ENCODE data around the gene PLA2G4E. TPM values are rescaled to one million over a fixed set of nuclear protein-coding genes. Genes with fewer than 3 reads are reported as not detected.

PLA2G4E gene
- polyA plus RNA-seq, 1 donor (not counting 4 experiments of a cell fraction or from before 2014, with no cell fraction given): 3.5 TPM

DNA sequence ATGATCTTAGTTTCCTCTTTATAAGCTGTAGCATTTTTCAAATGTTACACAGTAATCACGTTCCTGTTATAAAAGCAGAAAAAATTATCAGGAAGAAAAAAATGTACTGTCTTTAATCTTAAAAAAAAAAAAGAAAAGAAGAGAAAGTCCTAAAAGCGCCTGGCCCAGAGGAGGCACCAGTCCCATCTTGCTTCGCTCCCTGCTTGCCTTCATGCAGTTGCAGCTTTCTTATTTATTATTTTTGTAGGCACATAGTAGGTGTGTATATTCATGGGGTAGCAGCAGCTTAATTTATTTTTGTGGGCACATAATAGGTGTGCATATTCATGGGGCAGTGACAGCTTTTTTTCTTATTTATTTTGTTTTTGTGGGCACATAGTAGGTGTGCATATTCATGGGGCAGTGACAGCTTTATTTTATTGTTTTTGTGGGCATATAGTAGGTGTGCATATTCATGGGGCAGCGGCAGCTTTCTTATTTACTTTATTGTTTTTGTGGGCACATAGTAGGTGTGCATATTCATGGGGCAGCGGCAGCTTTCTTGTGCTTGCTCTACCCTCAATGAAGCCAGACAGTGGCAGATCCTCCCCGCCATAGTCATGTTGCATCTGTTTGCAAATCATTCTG is 43.0 kb downstream of the PLA2G4E start:
- H3K36me3 ChIP-seq (ENCODE audit: control insufficient read depth in 2 of 2, extremely low read depth in 1 of 2, insufficient read depth in 2 of 2, low read length in 2 of 2): no peaks in the 10 kb centered on the region
- no peaks in the 10 kb centered on the region for H3K27me3 ChIP-seq (ENCODE audit: control insufficient read depth, extremely low read depth, insufficient read depth, low read length)
- H3K27ac ChIP-seq (ENCODE audit: control insufficient read depth, insufficient read depth, low read length): no peak overlapping the region
- H3K79me2 ChIP-seq (ENCODE audit: control insufficient read depth, insufficient read depth, low read length): no peaks in the 10 kb centered on the region
- no peak overlapping the region for H3K9ac ChIP-seq (ENCODE audit: control insufficient read depth, extremely low read depth, insufficient read depth, low read length)
- FAIRE-seq (no peak), DNase-seq (ENCODE audit: low read depth, low spot score) (no peak)
- H3K4me2 ChIP-seq (ENCODE audit: control insufficient read depth, extremely low read depth, insufficient read depth, low read depth, low read length): no peak overlapping the region
- H2AFZ ChIP-seq (ENCODE audit: control insufficient read depth, low read length): no peak overlapping the region
- dilution Hi-C loops (cut with MboI; ENCODE audit: extremely low pct_ligation_motif_present, low sequenced_read_pairs): no loop called here
- TF ChIP-seq, protein P1, sequence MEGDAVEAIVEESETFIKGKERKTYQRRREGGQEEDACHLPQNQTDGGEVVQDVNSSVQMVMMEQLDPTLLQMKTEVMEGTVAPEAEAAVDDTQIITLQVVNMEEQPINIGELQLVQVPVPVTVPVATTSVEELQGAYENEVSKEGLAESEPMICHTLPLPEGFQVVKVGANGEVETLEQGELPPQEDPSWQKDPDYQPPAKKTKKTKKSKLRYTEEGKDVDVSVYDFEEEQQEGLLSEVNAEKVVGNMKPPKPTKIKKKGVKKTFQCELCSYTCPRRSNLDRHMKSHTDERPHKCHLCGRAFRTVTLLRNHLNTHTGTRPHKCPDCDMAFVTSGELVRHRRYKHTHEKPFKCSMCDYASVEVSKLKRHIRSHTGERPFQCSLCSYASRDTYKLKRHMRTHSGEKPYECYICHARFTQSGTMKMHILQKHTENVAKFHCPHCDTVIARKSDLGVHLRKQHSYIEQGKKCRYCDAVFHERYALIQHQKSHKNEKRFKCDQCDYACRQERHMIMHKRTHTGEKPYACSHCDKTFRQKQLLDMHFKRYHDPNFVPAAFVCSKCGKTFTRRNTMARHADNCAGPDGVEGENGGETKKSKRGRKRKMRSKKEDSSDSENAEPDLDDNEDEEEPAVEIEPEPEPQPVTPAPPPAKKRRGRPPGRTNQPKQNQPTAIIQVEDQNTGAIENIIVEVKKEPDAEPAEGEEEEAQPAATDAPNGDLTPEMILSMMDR (optimal IDR thresholded peaks at IDR 0.05 in 1 of 3, IDR thresholded peaks at IDR 0.05 in 1 of 3, conservative IDR thresholded peaks at IDR 0.05 in 1 of 3; ENCODE audit: extremely low read depth in 1 of 3, insufficient read depth in 2 of 3, low read length in 3 of 3): no peak
- TF ChIP-seq EZH2 (IDR thresholded peaks at IDR 0.05; ENCODE audit: low read length): no peak
- no peaks in the 10 kb centered on the region for H4K20me1 ChIP-seq (ENCODE audit: control insufficient read depth, extremely low read depth, insufficient read depth, low read length)
- H3K9me1 ChIP-seq (ENCODE audit: control insufficient read depth, extremely low read depth, insufficient read depth, low read length): no peaks in the 10 kb centered on the region
- no peaks in the 10 kb centered on the region for H3K9me3 ChIP-seq (ENCODE audit: control insufficient read depth, low read depth, low read length)
- peaks cover 16% of the 10 kb centered on the region for H3K4me1 ChIP-seq (ENCODE audit: control insufficient read depth, extremely low read depth, insufficient read depth, low read length)
- no peak overlapping the region for H3K4me3 ChIP-seq (ENCODE audit: control insufficient read depth in 2 of 3, extremely low read depth in 1 of 3, insufficient read depth in 2 of 3, low read depth in 1 of 3, low read length in 3 of 3)

DNA sequence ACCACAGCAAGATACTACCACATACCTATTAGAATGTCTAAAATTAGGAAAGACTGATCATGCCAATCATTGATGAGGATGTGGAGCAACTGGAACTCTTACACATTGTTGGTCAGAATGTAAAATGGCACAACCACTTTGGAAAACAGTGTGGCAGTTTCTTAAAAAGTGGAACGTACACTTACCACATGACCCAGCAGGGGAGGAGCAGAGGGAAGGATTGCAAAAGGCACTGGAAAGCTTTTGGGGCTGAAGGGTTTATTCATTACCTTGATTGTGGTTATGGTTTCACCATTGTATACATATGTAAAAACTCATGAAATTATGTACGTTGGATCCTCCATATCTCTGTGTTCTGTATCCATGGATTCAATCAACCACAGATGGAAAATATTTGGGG is 45.2 kb downstream of the PLA2G4E start:
- dilution Hi-C loops (cut with MboI; ENCODE audit: extremely low pct_ligation_motif_present, low sequenced_read_pairs): no loop called here
- Histone ChIP-seq H3K79me2 (ENCODE audit: control insufficient read depth, insufficient read depth, low read length) (peaks cover 17% of the 10 kb centered on the region), H3K9me1 (ENCODE audit: control insufficient read depth, extremely low read depth, insufficient read depth, low read length) (no peaks in the 10 kb centered on the region), H3K27me3 (ENCODE audit: control insufficient read depth, extremely low read depth, insufficient read depth, low read length) (no peaks in the 10 kb centered on the region), H4K20me1 (ENCODE audit: control insufficient read depth, extremely low read depth, insufficient read depth, low read length) (peaks cover 4% of the 10 kb centered on the region), H2AFZ (ENCODE audit: control insufficient read depth, low read length) (no peak overlapping the region), H3K9me3 (ENCODE audit: control insufficient read depth, low read depth, low read length) (no peaks in the 10 kb centered on the region), H3K27ac (ENCODE audit: control insufficient read depth, insufficient read depth, low read length) (no peak overlapping the region), H3K9ac (ENCODE audit: control insufficient read depth, extremely low read depth, insufficient read depth, low read length) (no peak overlapping the region), H3K4me3 (ENCODE audit: control insufficient read depth in 2 of 3, extremely low read depth in 1 of 3, insufficient read depth in 2 of 3, low read depth in 1 of 3, low read length in 3 of 3) (no peak overlapping the region), H3K4me2 (ENCODE audit: control insufficient read depth, extremely low read depth, insufficient read depth, low read depth, low read length) (no peak overlapping the region), H3K36me3 (ENCODE audit: control insufficient read depth in 2 of 2, extremely low read depth in 1 of 2, insufficient read depth in 2 of 2, low read length in 2 of 2) (no peaks in the 10 kb centered on the region), H3K4me1 (ENCODE audit: control insufficient read depth, extremely low read depth, insufficient read depth, low read length) (peaks cover 12% of the 10 kb centered on the region)
- DNase-seq (ENCODE audit: low read depth, low spot score): no peak
- FAIRE-seq: no peak
- TF ChIP-seq EZH2 (IDR thresholded peaks at IDR 0.05; ENCODE audit: low read length): no peak
- TF ChIP-seq, protein P1 (optimal IDR thresholded peaks at IDR 0.05 in 1 of 3, IDR thresholded peaks at IDR 0.05 in 1 of 3, conservative IDR thresholded peaks at IDR 0.05 in 1 of 3; ENCODE audit: extremely low read depth in 1 of 3, insufficient read depth in 2 of 3, low read length in 3 of 3): no peak

All from keratinocyte (primary cell).